ENCODE measurements around the gene OAS3.

GRCh38 chr12:112927925-112928324 is 10.3 kb upstream of the OAS3 start:
- TF ChIP-seq CTCF (IDR thresholded peaks at IDR 0.05) (no peak), POLR2AphosphoS5 (IDR thresholded peaks at IDR 0.05) (no peak)

Measured in suprapubic skin (tissue), 3 donors.